Spleen (tissue), 7 donors: Measurements from ENCODE around the gene FLNB.

Source experiments
- CTCF ChIP-seq, 11 experiments: fragments of 200-600 bp in 7 of 11; fragments of 450-650 bp in 4 of 11; sonication (generic) in 4 of 11; IDR thresholded peaks in 8 of 11; conservative IDR thresholded peaks in 3 of 11; 1 replicate in 7 of 11; 2 replicates in 4 of 11; pipeline versions ENCODE4 v1.4.0 to v1.8.0; 2016 to 2021; ENCODE audit warnings: antibody characterized with exemption in 11 of 11, inconsistent platforms in 4 of 11, mild to moderate bottlenecking in 1 of 11
- POLR2A ChIP-seq, 3 donors: fragments of 450-650 bp; IDR thresholded peaks; one replicate each; pipeline ENCODE4 v1.5.1; 2017; ENCODE audit warnings: antibody characterized with exemption in 3 of 3, mild to moderate bottlenecking in 1 of 3
- POLR2AphosphoS5 ChIP-seq, 3 donors: sonication (generic); formaldehyde crosslinking; IDR thresholded peaks; one replicate each; pipeline ENCODE4 v1.5.1; 2017; ENCODE audit warnings: antibody characterized with exemption in 3 of 3
- donor health status: DM: no; HTN: no; CAD: no; lungs with moderate emphysema.
- donor health status: DM: no; HTN: no; CAD: no.
- donor health status: DM: no; HTN: no; CAD: no.

GRCh38 chr3:58203541-58203940, 195.3 kb downstream of the FLNB start:
- no peak for TF ChIP-seq POLR2A (IDR thresholded peaks at IDR 0.05)
- TF ChIP-seq POLR2AphosphoS5 (IDR thresholded peaks at IDR 0.05), result no peak
- TF ChIP-seq CTCF (IDR thresholded peaks at IDR 0.05 in 8 of 11, conservative IDR thresholded peaks at IDR 0.05 in 3 of 11), result no peak
